Superior temporal gyrus (tissue), 1 donor: ENCODE data around the gene EMSY.
"Not testable (repeated sequence)": the region's sequence is repeated elsewhere in the genome, so short reads cannot be mapped to it uniquely, and the experiment has no call there.

Experiments
- DNase-seq: peaks from one replicate; pipeline ENCODE4 v3.0.0-alpha.2; 2016; ENCODE audit errors: extremely low spot score

EMSY gene

DNA sequence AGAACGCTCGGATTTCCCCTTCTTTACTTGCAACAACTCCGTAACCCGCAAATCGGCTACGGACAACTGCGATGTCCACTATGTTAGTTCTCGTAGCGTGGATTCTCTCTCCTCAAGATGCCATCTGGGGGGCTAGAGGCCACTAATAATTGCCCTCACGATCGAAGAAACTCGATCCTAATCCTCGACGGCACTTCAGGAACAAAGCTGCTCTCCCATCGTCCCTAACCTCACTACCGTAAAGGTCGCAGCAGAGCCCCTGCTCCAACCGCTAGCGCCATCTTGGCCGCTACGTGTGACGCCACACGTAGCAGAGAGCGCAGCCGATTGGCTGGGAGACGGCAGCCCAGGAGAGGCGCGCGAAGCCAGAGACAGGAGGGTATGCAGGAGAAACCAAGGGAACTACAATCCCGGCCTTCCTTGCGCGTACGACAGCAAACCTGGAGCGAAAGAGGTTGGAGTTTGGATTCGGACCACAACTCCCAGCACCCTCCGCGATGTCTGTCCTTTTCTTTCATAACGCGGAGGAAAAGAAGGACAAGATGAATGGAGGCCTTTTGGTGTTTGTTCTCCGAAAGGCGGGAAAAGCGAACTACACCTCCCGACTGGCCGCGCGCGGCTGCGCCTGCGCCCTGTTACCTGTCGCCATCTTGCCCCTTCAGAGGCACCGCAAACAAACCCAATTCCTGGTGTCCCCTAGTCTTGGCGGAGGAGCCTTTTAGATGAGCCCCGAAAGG is at the start of gene EMSY:
EMSY (plus strand) TSS at position 635 of the 737 bp plus-strand sequence. CDS start 1,921 bp downstream, outside the sequence.
- DNase-seq, result peak; percentile 100

DNA sequence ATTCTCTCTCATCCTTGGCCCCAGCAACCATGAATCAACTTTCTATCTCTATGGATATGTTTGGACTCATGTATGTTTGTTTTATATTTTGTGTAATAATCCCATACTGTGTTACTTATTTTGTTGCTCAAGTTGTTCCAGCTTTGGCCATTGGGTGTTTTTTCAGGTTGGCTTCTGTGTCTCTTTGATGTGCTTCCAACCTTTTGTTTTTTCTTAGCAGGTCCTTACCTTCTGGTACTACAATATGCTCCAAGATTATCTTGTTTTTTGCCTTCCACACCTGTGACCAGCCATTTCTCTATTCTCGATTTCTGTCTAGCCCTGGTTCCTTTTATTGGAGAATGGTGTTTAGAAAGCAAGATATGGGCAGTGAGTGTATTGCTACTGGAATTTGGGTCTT is 49.5 kb upstream of the EMSY start:
- DNase-seq, result no peak

DNA sequence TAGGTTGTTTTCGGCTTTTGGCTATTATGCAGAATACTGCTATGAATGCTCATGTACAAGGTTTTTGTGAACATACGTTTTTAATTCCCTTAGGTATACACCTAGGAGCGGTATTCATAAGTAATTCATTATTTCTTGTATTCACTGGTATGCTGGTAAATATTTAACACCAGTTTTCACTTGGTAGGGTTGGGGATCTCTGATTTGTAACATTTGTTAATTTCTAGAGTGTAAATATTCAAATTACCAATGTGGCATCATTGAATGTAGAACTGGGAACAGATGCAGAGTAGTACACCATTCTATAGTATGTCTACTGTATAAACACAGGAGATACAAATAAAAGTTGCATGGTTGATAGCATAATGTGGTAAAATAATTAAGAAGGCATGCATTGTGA is 47.4 kb upstream of the EMSY start:
- no peak for DNase-seq

DNA sequence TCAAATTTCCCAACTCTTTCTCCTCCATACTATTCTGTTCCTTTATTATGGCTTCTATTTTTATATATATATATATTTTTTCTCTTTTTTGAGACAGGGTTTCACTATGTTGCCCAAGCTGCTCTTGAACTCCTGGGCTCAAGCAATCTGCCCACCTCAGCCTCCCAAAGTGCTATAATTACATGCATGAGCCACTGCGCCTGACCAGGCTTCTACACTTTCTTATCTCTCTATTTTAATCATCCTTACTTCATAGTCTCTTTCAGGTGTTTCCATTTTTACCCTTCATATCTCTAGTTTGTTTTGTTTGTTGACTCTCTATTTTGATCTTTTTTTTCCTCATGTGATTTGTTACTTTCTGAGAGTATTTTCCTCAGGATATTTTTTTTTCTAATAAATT is 43.9 kb upstream of the EMSY start:
- DNase-seq, result no peak

DNA sequence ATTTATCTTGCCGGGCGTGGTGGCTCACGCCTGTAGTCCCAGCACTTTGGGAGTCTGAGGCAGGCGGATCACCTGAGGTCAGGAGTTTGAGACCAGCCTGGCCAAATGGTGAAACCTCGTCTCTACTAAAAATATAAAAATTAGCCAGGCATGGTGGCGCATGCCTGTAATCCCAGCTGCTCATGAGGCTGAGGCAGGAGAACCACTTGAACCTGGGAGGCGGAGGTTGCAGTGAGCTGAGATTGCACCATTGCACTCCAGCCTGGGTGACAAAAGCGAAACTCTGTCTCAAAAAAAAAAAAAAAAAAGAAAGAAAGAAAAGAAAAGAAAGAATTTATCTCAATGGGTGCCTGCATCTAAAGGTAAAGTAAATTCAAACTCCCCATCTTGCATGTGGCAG is 43.3 kb upstream of the EMSY start:
- DNase-seq, result not testable (repeated sequence)

DNA sequence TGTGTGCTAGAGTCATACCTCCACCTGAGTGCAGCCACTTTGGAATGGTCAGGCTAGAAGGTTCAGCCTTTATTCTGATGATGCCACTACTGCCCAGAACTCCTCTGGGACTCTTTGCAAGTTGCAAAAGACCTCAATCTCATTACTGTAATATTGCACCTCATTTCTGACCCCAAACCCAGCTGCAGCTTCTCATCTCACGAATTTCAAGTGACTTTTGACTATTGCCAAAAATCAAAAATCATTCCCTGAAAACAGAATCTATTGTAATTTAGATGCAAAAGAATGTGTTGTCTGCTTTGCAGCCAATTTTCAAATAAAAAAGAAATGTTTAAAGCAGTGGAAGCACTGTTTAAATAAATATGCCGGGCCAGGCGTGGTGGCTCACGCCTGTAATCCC is 38.5 kb upstream of the EMSY start:
- DNase-seq, result no peak

DNA sequence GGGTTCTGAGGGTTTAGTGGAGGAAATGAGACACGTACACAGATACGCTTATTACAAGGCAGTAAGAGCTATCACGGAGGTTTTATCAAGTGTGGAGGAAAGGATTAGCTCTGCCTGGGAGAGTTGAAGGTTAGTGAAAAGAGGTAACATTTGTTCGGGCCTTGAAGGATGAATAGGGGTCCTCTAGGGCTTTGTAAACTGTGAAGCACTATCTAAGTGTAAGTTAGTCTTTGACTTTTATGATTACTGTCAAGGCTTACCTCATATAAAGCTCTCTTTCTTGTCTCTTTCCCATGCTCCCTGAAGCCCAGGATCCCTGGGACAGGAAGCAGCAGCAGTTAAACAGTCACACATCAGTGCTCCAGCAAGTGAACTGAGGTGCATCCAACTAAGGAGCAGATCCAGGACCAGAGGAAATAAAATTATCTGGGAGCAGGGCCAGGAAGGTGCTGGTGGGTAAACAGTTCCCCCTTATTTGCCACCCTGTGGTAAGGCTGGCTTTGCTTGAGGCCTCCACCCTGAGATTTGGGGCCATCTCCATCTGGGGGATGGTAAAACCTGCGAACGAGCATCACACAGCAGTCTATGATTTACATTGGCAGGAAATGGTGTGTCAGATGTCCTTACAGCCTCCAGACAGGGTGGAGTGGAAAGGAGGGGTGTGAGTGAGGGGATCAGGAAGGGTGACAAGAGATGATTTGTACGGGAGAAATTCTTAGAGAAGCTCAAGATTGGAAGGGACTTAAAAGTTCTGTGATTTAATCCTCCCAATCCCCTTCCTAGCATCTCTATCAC is 36.5 kb upstream of the EMSY start:
- DNase-seq, result no peak

DNA sequence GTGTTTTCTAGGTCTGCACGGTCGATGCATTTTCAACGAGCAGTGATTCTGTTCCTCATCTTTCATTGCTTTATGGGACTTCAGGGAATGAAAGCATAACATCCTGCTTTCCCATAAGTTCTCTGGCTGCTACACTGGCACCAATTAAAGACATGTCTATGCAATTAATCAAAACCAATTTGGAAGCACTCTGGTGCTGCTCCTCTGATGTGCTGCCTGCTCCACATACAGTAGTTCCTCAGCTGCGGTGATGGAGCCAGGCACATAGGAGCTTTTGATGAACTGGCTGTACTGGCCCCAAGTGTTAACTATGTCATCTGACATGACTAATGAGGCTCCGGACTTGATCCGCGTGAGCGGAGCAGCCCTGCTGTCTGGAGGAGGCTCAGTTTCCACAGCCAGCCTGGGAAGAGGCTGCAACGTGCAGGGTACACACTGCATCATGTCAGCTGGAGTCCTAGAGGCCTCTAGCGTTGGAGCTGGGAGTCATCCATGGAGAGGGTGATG is 33.9 kb upstream of the EMSY start:
- DNase-seq, result no peak

DNA sequence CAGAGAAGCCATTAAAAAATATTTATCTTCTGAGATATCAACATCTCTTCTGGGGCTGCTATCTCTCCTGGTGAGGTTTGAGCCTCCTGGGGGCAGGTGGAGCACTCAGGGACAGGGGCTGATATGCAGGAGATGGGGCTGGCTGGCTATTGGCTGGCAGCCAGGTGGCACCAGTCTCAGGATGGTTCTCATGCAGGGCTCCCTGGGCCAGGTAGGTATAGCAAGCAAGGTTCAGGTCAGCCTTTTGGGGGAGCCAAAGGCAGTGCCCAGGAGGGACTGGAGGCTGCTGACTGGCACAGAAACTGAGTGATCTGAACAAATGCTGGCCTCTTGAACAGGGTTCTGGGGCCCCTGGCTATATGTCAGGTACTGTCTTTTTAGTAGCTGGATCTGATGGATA is 29.7 kb upstream of the EMSY start:
- no peak for DNase-seq

- DNase-seq, result no peak
Measured at GRCh38 chr11:76419896-76420295, 24.9 kb upstream of the EMSY start.

DNA sequence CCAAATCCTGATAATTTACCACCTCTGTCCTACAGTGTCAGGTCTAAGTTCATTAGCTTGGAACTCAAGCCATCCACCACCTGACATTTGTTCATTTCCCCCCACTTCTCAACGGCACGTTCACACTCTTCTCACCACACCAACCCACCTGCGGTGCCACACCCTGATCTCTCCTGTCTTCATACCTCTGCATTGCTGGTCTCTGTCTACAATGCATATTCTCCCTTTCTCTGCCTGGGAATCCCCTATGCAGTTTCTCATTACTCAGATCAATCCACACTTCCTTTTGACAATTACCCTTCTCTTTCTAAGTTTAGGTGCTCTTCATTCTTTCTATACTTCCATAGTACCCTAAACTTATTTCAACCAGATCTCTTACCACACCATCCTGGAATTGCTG is 20.4 kb upstream of the EMSY start:
- DNase-seq, result no peak

DNA sequence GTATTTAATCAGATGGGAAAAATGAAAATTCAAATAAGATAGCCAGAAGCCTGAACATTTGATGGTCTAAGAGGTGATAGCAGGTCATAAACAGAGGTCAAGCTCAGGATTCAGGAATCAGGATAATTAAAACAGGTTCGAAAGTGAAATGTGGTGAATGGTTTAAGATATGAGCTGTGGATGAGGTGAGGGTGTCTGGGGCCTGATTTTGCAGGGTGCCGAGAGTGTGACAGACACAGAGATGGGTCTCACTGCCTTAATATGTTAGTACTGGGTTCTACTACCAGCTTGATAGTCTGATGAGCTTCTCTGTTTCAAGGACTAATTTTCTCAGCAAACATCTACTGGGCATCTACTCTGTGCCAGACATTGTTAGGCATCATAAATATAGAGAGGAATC is 19.9 kb upstream of the EMSY start:
- no peak for DNase-seq

- DNase-seq, result no peak
Measured at GRCh38 chr11:76426660-76427059, 18.2 kb upstream of the EMSY start.

- DNase-seq, result no peak
Measured at GRCh38 chr11:76436020-76436419, 8.8 kb upstream of the EMSY start.

- DNase-seq, result no peak
Measured at GRCh38 chr11:76443268-76443980, 1.4 kb upstream of the EMSY start.

DNA sequence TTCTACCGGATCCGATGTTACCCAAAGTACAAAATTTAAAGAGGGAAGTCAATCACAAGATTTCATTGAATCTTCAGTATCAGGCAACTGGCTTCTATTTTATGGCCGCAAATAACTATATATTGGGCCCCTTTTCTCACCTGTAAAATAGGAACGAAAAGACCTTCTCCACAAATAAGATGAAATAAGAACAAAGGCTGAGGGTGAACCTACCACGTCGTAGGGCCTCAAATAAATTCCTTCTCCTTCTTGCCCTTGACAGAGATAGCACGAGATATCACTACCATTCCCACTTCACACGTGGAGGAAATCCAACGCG is 794 bp upstream of the EMSY start:
- DNase-seq, result no peak

- peak; percentile 42 for DNase-seq
Measured at GRCh38 chr11:76445121-76446084, 585 bp downstream of the EMSY start.

- no peak for DNase-seq
Measured at GRCh38 chr11:76448506-76448905, 3.7 kb downstream of the EMSY start.

GRCh38 chr11:76453248-76453647 is 8.4 kb downstream of the EMSY start:
- no peak for DNase-seq

GRCh38 chr11:76455331-76455730 is 10.5 kb downstream of the EMSY start:
- DNase-seq, result no peak

- DNase-seq, result no peak
Measured at GRCh38 chr11:76455931-76456330, 11.1 kb downstream of the EMSY start.
